H1 (cell line): ENCODE data around the gene CEBPA. TPM values are rescaled to one million over a fixed set of nuclear protein-coding genes. Genes with fewer than 3 reads are reported as not detected.

Source experiments
- CTCF ChIA-PET: fragments of 300-600 bp; sonication (Branson Sonifier 250); formaldehyde crosslinking; loops from one replicate; lab custom pipeline; 2021; ENCODE audit not compliant: partially characterized antibody; lab: Charles Lee
- POLR2A ChIA-PET: fragments of 300-600 bp; sonication (Branson Sonifier 250); formaldehyde crosslinking; loops from one replicate; lab custom pipeline; 2021; ENCODE audit warnings: inconsistent platforms; ENCODE audit not compliant: partially characterized antibody; lab: Charles Lee
- DNase-seq, 2 experiments: peaks; one replicate each; pipeline versions ENCODE4 v3.0.0 to v3.0.0-alpha.2; 2010 to 2022; ENCODE audit warnings: low spot score in 2 of 2, low read depth in 1 of 2, mixed read lengths in 1 of 2
- FAIRE-seq: peaks from 2 replicates; lab custom pipeline; 2011; peaks lifted over from hg19 to GRCh38; lab: Jason Lieb, UNC
- H2AFZ ChIP-seq: 2 replicates; pipeline ENCODE4 v1.8.1; 2012; ENCODE audit warnings: low read length, inconsistent platforms
- H2AK5ac ChIP-seq: 2 replicates; pipeline ENCODE4 v1.6.1; 2013; ENCODE audit warnings: low read depth, low read length
- H2BK120ac ChIP-seq: replicated peaks from 2 replicates; pipeline ENCODE3; 2013; ENCODE audit warnings: low read depth, low read length, inconsistent platforms
- H2BK12ac ChIP-seq: 2 replicates; pipeline ENCODE4 v1.6.1; 2013; ENCODE audit warnings: low read depth, low read length
- H2BK15ac ChIP-seq: 2 replicates; pipeline ENCODE4 v1.6.1; 2013; ENCODE audit warnings: low read length
- H2BK20ac ChIP-seq: 2 replicates; pipeline ENCODE4 v1.6.1; 2013; ENCODE audit warnings: low read length
- H2BK5ac ChIP-seq: 2 replicates; pipeline ENCODE4 v1.6.1; 2013; ENCODE audit warnings: low read depth, low read length
- H3K14ac ChIP-seq: 2 replicates; pipeline ENCODE4 v1.6.1; 2013; ENCODE audit warnings: inconsistent platforms; ENCODE audit not compliant: insufficient read length
- H3K18ac ChIP-seq: 2 replicates; pipeline ENCODE4 v1.6.1; 2013; ENCODE audit warnings: low read length; ENCODE audit errors: extremely low read depth
- H3K23ac ChIP-seq: 2 replicates; pipeline ENCODE4 v1.6.1; 2013; ENCODE audit warnings: inconsistent platforms; ENCODE audit not compliant: insufficient read length
- H3K23me2 ChIP-seq: 2 replicates; pipeline ENCODE4 v1.6.1; 2013; ENCODE audit warnings: low read depth, low read length
- H3K27ac ChIP-seq: 2 replicates; pipeline ENCODE4 v1.6.1; 2011; ENCODE audit warnings: low read depth, low read length, inconsistent platforms
- H3K27me3 ChIP-seq, 4 experiments: replicated peaks in 1 of 4; 1 replicate in 1 of 4; 2 replicates in 3 of 4; pipeline versions ENCODE4 v1.6.1 to v1.8.1; 2011 to 2013; ENCODE audit warnings: low read length in 3 of 4, mild to moderate bottlenecking in 3 of 4, inconsistent platforms in 2 of 4, mixed read lengths in 2 of 4, moderate library complexity in 1 of 4; ENCODE audit not compliant: control insufficient read depth in 3 of 4, insufficient read depth in 3 of 4; ENCODE audit errors: extremely low read depth in 1 of 4
- H3K36me3 ChIP-seq, 4 experiments: 2 replicates each; pipeline versions ENCODE4 v1.6.1 to v1.8.1; 2011 to 2013; ENCODE audit warnings: mild to moderate bottlenecking in 4 of 4, low read length in 3 of 4, moderate library complexity in 2 of 4, control low read depth in 1 of 4, inconsistent platforms in 1 of 4; ENCODE audit not compliant: insufficient read depth in 4 of 4, control insufficient read depth in 2 of 4
- H3K4ac ChIP-seq: replicated peaks from 2 replicates; pipeline ENCODE3; 2013; ENCODE audit warnings: low read length, low read depth, mixed read lengths, inconsistent platforms; ENCODE audit not compliant: insufficient read length
- H3K4me1 ChIP-seq, 4 experiments: replicated peaks in 1 of 4; 1 replicate in 1 of 4; 2 replicates in 3 of 4; pipeline versions ENCODE4 v1.6.1 to v1.8.1; 2011 to 2013; ENCODE audit warnings: low read length in 3 of 4, inconsistent platforms in 2 of 4, mixed read lengths in 1 of 4; ENCODE audit not compliant: insufficient read depth in 4 of 4, control insufficient read depth in 3 of 4
- H3K4me2 ChIP-seq, 2 experiments: 2 replicates each; pipeline versions ENCODE4 v1.6.1 to v1.8.1; 2011 to 2013; ENCODE audit warnings: low read depth in 2 of 2, low read length in 2 of 2, control low read depth in 1 of 2, inconsistent platforms in 1 of 2, mild to moderate bottlenecking in 1 of 2; ENCODE audit not compliant: insufficient read depth in 1 of 2
- H3K4me3 ChIP-seq, 4 experiments: fragments of 200-600, 300-600 bp in 1 of 4; sonication (generic), shearing (Covaris generic), sonication (Bioruptor Twin) in 1 of 4; 2 replicates each; pipeline versions ENCODE4 v1.5.1 to v1.8.1; 2011 to 2016; ENCODE audit warnings: low read length in 4 of 4, low read depth in 3 of 4, control low read depth in 2 of 4, inconsistent platforms in 2 of 4, mild to moderate bottlenecking in 2 of 4, mixed read lengths in 1 of 4, moderate library complexity in 1 of 4; ENCODE audit not compliant: insufficient read depth in 2 of 4; ENCODE audit errors: extremely low read depth in 1 of 4
- H3K56ac ChIP-seq: replicated peaks from 2 replicates; pipeline ENCODE3; 2013; ENCODE audit warnings: low read depth, mild to moderate bottlenecking, mixed read lengths, low read length, inconsistent platforms; ENCODE audit not compliant: insufficient read length
- H3K79me1 ChIP-seq: 2 replicates; pipeline ENCODE4 v1.6.1; 2013; ENCODE audit warnings: low read depth, low read length, control low read depth
- H3K79me2 ChIP-seq, 2 experiments: 2 replicates each; pipeline versions ENCODE4 v1.6.1 to v1.8.1; 2012 to 2013; ENCODE audit warnings: low read length in 2 of 2, mild to moderate bottlenecking in 2 of 2, inconsistent platforms in 1 of 2; ENCODE audit not compliant: insufficient read depth in 2 of 2, control insufficient read depth in 1 of 2
- H3K9ac ChIP-seq, 4 experiments: replicated peaks in 1 of 4; 1 replicate in 1 of 4; 2 replicates in 3 of 4; pipeline versions ENCODE4 v1.6.1 to v1.8.1; 2011 to 2013; ENCODE audit warnings: low read depth in 3 of 4, low read length in 3 of 4, control low read depth in 2 of 4, mild to moderate bottlenecking in 2 of 4, moderate library complexity in 2 of 4, inconsistent platforms in 1 of 4; ENCODE audit errors: extremely low read depth in 1 of 4
- H3K9me3 ChIP-seq, 2 experiments: 2 replicates each; pipeline versions ENCODE4 v1.6.1 to v1.8.1; 2012 to 2013; ENCODE audit warnings: mild to moderate bottlenecking in 2 of 2, moderate library complexity in 2 of 2, control low read depth in 1 of 2, inconsistent platforms in 1 of 2, low read depth in 1 of 2, low read length in 1 of 2, mixed read lengths in 1 of 2; ENCODE audit not compliant: insufficient read depth in 2 of 2
- H4K20me1 ChIP-seq, 2 experiments: replicated peaks in 1 of 2; 2 replicates each; pipeline versions ENCODE3 to v1.8.1; 2011 to 2013; ENCODE audit warnings: inconsistent platforms in 2 of 2, low read length in 2 of 2, mild to moderate bottlenecking in 1 of 2; ENCODE audit not compliant: insufficient read depth in 2 of 2, control insufficient read depth in 1 of 2
- H4K5ac ChIP-seq: 2 replicates; pipeline ENCODE4 v1.6.1; 2013; ENCODE audit warnings: low read length, low read depth, mixed read lengths, inconsistent platforms; ENCODE audit not compliant: insufficient read length
- H4K8ac ChIP-seq: 2 replicates; pipeline ENCODE4 v1.8.0; 2013; ENCODE audit warnings: mild to moderate bottlenecking, moderate library complexity, low read length, inconsistent platforms; ENCODE audit not compliant: insufficient read depth; ENCODE audit errors: extremely low read depth
- H4K91ac ChIP-seq: replicated peaks from 2 replicates; pipeline ENCODE3; 2013; ENCODE audit warnings: low read length, mixed read lengths, inconsistent platforms; ENCODE audit not compliant: insufficient read length
- CTBP2 ChIP-seq: IDR thresholded peaks from 2 replicates; pipeline ENCODE4 v1.7.0; 2011; ENCODE audit warnings: borderline replicate concordance, mild to moderate bottlenecking, moderate library complexity, mixed read lengths, low read length; ENCODE audit not compliant: insufficient read depth, insufficient read length
- WGBS, 2 experiments: shearing (Covaris generic) in 1 of 2; methylation state at CpG; one replicate each; pipeline versions ENCODE4 v1.1.6 to v1.1.7; 2013 to 2015; ENCODE audit warnings: low lambda C conversion rate in 2 of 2, mixed read lengths in 2 of 2, inconsistent platforms in 1 of 2, low coverage in 1 of 2, missing lambda C conversion rate in 1 of 2; ENCODE audit not compliant: insufficient replicate concordance in 2 of 2, insufficient coverage in 1 of 2, insufficient read length in 1 of 2; ENCODE audit errors: extremely low coverage in 1 of 2, missing lambda C conversion rate in 1 of 2; 5-methylcytosine and 5-hydroxymethylcytosine counted together
- polyA plus RNA-seq, 7 experiments: library from polyadenylated mRNA; depleted of rRNA in 3 of 7; stranded (reverse) in 5 of 7; unstranded in 2 of 7; fragments of >200 nt in 5 of 7; fragments of 200-250 nt in 2 of 7; gene quantifications; 1 replicate in 5 of 7; 2 replicates in 1 of 7; 4 replicates in 1 of 7; pipeline versions ENCODE4 v1.2.1 to v1.2.3, GENCODE V29; 2011 to 2013; ENCODE audit warnings: missing spikeins in 2 of 7, mixed read lengths in 2 of 7
- total RNA-seq: library from RNA; stranded (reverse); fragmentation: NEBNext Ultra II Directional; extraction: Animal tissue kit (Norgen Biotek cat#: 25700); gene quantifications from 2 replicates; pipeline ENCODE4 v1.2.1, GENCODE V29; 2021

CEBPA gene
- total and polyA plus RNA-seq, 2 of the 8 experiments (the other 6 are each of a cell fraction or from before 2014, with no cell fraction given), result 2.0 to 2.7 TPM

- TF ChIP-seq CTBP2, result no peak
- Histone ChIP-seq H2BK15ac (no peak overlapping the region), H2BK20ac (no peak overlapping the region), H3K56ac (no peak overlapping the region), H3K4me3 (no peak overlapping the region), H3K9ac (no peak overlapping the region), H3K4ac (no peak overlapping the region), H3K27me3 (no peaks in the 10 kb centered on the region), H3K23ac (no peak overlapping the region), H3K9me3 (no peaks in the 10 kb centered on the region), H3K27ac (no peak overlapping the region), H4K20me1 (no peaks in the 10 kb centered on the region), H3K18ac (no peak overlapping the region), H4K5ac (no peak overlapping the region), H3K4me2 (no peak overlapping the region), H4K91ac (no peak overlapping the region), H3K79me2 (no peaks in the 10 kb centered on the region), H2AK5ac (no peak overlapping the region), H4K8ac (no peak overlapping the region), H3K14ac (no peak overlapping the region), H2BK5ac (no peak overlapping the region), H2AFZ (no peak overlapping the region), H2BK120ac (no peak overlapping the region), H2BK12ac (no peak overlapping the region), H3K4me1 (peaks cover 0 to 4% (median 0%) of the 10 kb centered on the region in 4 experiments; a peak in 1 of 7 replicates), H3K36me3 (no peaks in the 10 kb centered on the region), H3K23me2 (no peaks in the 10 kb centered on the region), H3K79me1 (no peaks in the 10 kb centered on the region)
- CTCF ChIA-PET, result interaction anchor here (0.7 to 2.6 kb wide), 9 partner anchors 10 to 241 kb away, joined by 3 to 14 read pairs (median 4); no protein-coding TSS in a partner anchor
- no peak for DNase-seq
- POLR2A ChIA-PET, result interaction anchor here (1.1 to 2.0 kb wide), 3 partner anchors 9 to 118 kb away, joined by 3 to 8 read pairs (median 5); no protein-coding TSS in a partner anchor
- 86% methylated on average over 6 of the region's 7 CpGs; no CpG with 5 or more reads in 1 of the 2 experiments for WGBS, 2 experiments
- FAIRE-seq, result no peak
Observed at GRCh38 chr19:33256261-33256660, 46.1 kb downstream of the CEBPA start.
